ENCODE measurements around the gene FAM25A. TPM values are rescaled to one million over a fixed set of nuclear protein-coding genes. Genes with fewer than 3 reads are reported as not detected.
"Not testable (repeated sequence)": the region's sequence is repeated elsewhere in the genome, so short reads cannot be mapped to it uniquely, and the experiment has no call there.

FAM25A gene
- total RNA-seq, 4 donors from 2014 or later = 178 to 699 (median 512) TPM

DNA sequence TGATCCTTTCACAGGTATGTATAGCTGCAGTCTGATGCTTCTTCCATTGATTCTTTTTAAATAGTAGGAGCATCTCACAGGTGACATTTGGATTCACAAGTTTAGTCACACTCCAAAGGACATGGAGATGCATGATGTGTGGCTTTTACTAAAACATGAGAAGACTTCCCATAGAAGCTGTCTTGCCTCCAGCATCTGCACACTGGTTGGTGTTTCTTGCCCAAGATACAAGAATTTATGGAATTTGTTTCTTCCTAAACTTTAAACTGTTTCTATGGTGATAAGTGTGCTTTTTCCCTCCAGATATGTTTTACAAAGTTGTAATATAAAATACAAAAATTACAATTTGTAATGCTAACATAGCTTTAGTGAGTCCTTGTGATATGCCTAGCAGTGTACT lies 27.6 kb upstream of the FAM25A start:
- TF ChIP-seq, protein P1, sequence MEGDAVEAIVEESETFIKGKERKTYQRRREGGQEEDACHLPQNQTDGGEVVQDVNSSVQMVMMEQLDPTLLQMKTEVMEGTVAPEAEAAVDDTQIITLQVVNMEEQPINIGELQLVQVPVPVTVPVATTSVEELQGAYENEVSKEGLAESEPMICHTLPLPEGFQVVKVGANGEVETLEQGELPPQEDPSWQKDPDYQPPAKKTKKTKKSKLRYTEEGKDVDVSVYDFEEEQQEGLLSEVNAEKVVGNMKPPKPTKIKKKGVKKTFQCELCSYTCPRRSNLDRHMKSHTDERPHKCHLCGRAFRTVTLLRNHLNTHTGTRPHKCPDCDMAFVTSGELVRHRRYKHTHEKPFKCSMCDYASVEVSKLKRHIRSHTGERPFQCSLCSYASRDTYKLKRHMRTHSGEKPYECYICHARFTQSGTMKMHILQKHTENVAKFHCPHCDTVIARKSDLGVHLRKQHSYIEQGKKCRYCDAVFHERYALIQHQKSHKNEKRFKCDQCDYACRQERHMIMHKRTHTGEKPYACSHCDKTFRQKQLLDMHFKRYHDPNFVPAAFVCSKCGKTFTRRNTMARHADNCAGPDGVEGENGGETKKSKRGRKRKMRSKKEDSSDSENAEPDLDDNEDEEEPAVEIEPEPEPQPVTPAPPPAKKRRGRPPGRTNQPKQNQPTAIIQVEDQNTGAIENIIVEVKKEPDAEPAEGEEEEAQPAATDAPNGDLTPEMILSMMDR (IDR thresholded peaks at IDR 0.05) = no peak
- no peak for TF ChIP-seq POLR2AphosphoS5 (IDR thresholded peaks at IDR 0.05)
- TF ChIP-seq EP300 (IDR thresholded peaks at IDR 0.05) = no peak
- TF ChIP-seq POLR2A (IDR thresholded peaks at IDR 0.05) = no peak
- Histone ChIP-seq H3K4me3 (no peak overlapping the region), H3K27ac (no peak overlapping the region), H3K4me1 (peaks cover 8% of the 10 kb centered on the region), H3K27me3 (no peaks in the 10 kb centered on the region), H3K9me3 (no peaks in the 10 kb centered on the region), H3K36me3 (no peaks in the 10 kb centered on the region)
- DNase-seq (ENCODE audit: low spot score in 2 of 2) = no peak

DNA sequence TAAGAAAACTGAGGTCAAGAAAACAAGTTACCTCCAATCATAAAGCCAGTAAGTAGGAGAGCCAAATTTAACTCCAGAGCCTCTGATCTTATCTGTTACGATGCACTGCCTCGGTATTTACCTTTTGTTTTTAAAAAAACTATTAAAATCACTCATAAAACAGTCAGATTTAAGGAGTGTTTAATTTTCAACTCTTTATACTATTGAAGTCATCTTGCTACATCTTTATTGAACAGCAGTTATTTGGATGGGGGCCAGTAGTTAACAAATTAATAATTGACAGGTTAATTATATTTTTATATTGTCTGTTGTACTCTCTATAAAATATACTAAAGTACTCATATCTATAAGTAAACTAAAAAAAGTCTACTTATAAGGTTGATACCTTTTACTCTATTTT lies 27.2 kb upstream of the FAM25A start:
- Histone ChIP-seq H3K4me1 (peaks cover 8% of the 10 kb centered on the region), H3K27me3 (no peaks in the 10 kb centered on the region), H3K4me3 (no peak overlapping the region), H3K27ac (no peak overlapping the region), H3K36me3 (no peaks in the 10 kb centered on the region), H3K9me3 (no peaks in the 10 kb centered on the region)
- no peak for DNase-seq (ENCODE audit: low spot score in 2 of 2)
- WGBS = 67% methylated on average over 2 of the region's 2 CpGs
- TF ChIP-seq POLR2A (IDR thresholded peaks at IDR 0.05) = no peak
- TF ChIP-seq POLR2AphosphoS5 (IDR thresholded peaks at IDR 0.05) = no peak
- TF ChIP-seq, protein P1 (IDR thresholded peaks at IDR 0.05) = no peak
- TF ChIP-seq EP300 (IDR thresholded peaks at IDR 0.05) = no peak

DNA sequence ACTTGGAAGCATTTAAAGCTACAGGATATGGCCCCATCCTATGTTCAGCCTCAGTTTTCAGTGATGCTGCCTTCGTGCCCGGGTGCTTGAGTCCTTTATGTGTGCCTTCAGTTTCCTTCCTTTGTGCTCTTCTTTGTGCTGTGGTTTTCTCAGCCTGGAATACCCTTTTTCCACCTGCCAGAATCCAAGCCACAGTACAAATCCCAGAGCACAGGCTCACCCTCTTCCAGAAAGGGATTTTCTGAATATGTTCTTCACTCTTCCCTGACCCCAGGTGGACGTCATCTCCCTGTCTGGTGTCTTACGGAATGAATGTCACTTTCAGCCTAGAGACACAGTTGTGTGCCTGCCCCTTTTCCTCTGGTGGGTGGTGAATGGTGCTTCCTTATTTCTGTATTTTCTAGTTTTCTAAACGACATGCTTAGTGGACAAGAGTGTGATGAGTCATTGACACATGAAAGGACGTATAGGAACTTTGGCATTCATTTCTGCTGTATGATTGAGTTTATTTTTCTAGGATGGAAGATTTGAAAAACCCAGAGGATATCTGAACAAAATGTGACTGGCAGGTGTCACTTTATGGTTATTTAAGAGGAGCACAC lies 20.2 kb upstream of the FAM25A start:
- H3K27me3 ChIP-seq; H3K4me3 ChIP-seq; H3K27ac ChIP-seq; H3K36me3 ChIP-seq; H3K4me1 ChIP-seq; H3K9me3 ChIP-seq; DNase-seq (ENCODE audit: low spot score in 2 of 2): not testable (repeated sequence)
- 67% methylated on average over 6 of the region's 6 CpGs for WGBS

DNA sequence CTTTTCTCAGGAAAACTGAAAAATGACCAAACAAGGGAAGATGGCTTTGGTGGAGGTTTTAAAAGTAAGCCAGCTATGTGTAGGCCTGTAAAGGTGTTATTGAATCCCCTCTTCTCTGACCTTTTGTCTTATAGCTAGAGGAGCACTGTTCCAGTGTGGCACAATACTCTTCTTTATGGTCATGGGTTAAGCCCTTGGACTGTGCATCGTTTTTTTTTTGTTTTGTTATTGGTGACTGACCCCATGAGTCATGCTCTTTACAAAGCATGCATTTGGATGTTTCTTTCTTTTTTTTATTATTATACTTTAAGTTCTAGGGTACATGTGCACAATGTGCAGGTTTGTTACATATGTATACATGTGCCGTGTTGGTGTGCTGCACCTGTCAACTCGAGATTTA lies 19.6 kb upstream of the FAM25A start:
- H3K4me3 ChIP-seq = no peak overlapping the region
- no peak overlapping the region for H3K27ac ChIP-seq
- H3K36me3 ChIP-seq = peaks cover 2% of the 10 kb centered on the region
- H3K4me1 ChIP-seq = no peaks in the 10 kb centered on the region
- DNase-seq (ENCODE audit: low spot score in 2 of 2) = no peak
- 82% methylated on average over 3 of the region's 3 CpGs for WGBS
- TF ChIP-seq POLR2AphosphoS5 (IDR thresholded peaks at IDR 0.05) = no peak
- H3K27me3 ChIP-seq = no peaks in the 10 kb centered on the region
- H3K9me3 ChIP-seq = no peaks in the 10 kb centered on the region

DNA sequence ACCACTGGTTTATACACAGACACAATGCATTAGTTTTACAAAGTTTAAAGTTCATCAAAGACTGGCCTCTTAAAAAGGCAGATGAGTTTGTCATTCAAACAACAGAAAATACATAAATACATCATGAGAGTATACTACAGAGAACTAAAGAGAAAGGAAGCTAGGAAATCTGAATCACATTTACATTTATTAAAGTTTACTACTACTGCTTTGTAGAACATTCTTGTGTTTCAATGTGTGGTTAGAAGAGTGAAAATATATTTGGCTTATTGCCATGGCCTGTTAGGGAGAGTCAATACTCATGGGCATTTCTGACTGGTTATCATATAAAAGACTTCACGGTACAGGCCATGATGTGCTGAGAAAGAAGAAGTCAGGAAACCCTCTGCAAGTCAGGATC lies 13.0 kb upstream of the FAM25A start:
- not testable (repeated sequence) for DNase-seq (ENCODE audit: low spot score in 2 of 2); H3K4me1 ChIP-seq; H3K9me3 ChIP-seq; H3K27ac ChIP-seq; H3K36me3 ChIP-seq; H3K27me3 ChIP-seq; H3K4me3 ChIP-seq
- WGBS = 57% methylated on average over 1 of the region's 1 CpG

DNA sequence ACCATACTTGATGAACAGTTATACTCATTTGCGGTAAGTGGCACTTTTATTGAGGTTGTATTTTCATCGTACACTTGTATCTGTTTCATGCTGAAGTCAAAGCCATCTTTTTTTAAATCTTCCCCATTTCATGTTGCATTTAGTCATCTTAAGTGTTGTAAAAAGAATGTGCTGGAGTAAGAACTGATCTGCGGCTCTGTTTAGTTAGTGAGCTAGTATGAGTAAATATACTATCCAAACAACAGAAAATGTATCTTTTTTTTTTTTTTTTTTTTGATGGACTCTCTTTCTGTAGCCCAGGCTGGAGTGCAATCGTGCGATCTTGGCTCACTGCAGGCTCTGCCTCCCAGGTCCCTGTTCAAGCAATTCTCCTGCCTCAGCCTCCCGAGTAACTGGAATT lies 12.4 kb upstream of the FAM25A start:
- not testable (repeated sequence) for H3K27ac ChIP-seq; H3K4me3 ChIP-seq; H3K9me3 ChIP-seq; H3K4me1 ChIP-seq; H3K36me3 ChIP-seq; DNase-seq (ENCODE audit: low spot score in 2 of 2); H3K27me3 ChIP-seq
- WGBS = 86% methylated on average over 6 of the region's 6 CpGs

DNA sequence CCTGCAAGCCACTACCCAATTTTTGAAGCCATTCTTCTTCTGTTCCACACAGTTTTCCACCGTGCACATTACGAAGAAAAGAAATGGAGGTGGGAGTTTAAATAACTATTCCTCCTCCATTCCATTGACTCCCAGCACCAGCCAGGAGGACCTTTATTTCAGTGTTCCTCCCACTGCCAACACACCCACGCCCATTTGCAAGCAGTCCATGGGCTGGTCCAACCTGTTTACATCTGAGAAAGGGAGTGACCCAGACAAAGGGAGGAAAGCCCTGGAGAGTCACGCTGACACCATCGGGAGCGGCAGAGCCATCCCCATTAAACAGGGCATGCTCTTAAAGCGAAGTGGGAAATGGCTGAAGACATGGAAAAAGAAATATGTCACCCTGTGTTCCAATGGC lies 11.8 kb upstream of the FAM25A start:
- H3K4me1 ChIP-seq; H3K27ac ChIP-seq; H3K9me3 ChIP-seq; H3K27me3 ChIP-seq; H3K36me3 ChIP-seq; DNase-seq (ENCODE audit: low spot score in 2 of 2); H3K4me3 ChIP-seq: not testable (repeated sequence)
- WGBS = 60% methylated on average over 6 of the region's 7 CpGs

DNA sequence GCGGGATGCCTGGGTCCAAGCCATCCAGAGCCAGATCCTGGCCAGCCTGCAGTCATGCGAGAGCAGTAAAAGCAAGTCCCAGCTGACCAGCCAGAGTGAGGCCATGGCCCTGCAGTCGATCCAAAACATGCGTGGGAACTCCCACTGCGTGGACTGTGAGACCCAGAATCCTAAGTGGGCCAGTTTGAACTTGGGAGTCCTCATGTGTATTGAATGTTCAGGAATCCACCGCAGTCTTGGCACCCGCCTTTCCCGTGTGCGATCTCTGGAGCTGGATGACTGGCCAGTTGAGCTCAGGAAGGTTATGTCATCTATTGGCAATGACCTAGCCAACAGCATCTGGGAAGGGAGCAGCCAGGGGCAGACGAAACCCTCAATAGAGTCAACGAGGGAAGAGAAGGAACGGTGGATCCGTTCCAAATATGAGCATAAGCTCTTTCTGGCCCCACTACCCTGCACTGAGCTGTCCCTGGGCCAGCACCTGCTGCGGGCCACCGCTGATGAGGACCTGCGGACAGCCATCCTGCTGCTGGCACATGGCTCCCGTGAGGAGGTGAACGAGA lies 10.9 kb upstream of the FAM25A start:
- H3K4me3 ChIP-seq; H3K27ac ChIP-seq; H3K27me3 ChIP-seq; DNase-seq (ENCODE audit: low spot score in 2 of 2); H3K9me3 ChIP-seq; H3K4me1 ChIP-seq; H3K36me3 ChIP-seq: not testable (repeated sequence)
- WGBS = 100% methylated on average over 8 of the region's 18 CpGs

DNA sequence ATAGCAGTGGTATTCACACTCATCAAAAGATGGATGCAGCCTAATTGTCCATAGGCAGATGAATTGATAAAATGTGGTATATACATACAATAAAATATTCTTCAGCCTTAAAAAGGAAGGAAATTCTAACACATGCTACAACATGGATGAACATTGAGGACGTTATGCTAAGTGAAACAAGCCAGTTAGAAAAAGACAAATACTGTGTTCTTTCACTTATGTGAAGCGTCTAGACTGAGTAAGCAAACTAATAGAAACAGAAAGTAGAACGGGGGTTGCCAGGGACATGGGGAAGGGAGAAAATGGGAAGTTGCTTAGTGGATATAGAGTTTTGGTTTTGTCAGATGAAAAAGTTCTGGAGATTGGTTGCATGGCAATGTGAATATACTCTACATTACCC lies 6.6 kb upstream of the FAM25A start:
- not testable (repeated sequence) for DNase-seq (ENCODE audit: low spot score in 2 of 2)
- WGBS = 67% methylated on average over 3 of the region's 3 CpGs

DNA sequence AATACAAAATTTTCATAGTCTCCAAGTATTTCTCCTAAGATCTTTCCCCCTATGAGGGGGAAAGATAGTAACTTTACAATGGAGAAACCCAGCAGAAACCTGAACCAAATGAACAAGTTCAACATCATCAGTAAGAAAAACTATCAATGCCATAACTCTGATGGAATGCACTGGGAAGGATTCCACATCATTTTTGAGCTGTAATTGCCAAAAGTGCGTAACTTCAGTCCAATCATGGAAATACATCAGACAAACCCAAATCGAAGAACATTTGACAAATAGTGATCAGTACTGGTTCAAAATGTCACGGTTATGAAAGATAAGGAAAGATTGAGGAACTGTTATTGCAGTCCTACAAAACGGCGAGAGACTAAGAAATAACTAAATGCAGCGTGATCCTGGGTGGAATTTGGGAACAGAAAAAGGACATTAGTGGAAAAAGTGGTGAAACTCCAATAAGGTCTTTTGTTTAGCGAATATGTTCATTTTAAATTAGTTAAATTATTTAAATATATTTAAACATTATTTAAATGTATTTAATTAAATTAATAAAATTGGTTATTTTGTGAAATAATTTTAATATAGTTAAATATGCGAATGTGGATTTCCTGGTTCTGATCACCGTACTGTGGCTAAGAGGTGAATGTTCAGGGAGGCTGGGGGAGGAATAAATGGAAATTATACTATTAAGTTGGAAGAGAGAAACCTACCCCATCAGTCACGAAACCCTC lies 4.9 kb upstream of the FAM25A start:
- not testable (repeated sequence) for H3K4me3 ChIP-seq; DNase-seq (ENCODE audit: low spot score in 2 of 2); H3K27ac ChIP-seq; H3K36me3 ChIP-seq; H3K4me1 ChIP-seq; H3K27me3 ChIP-seq; H3K9me3 ChIP-seq
- 81% methylated on average over 10 of the region's 10 CpGs for WGBS

More for the DNA sequence above, 6.6 kb upstream of the FAM25A start:
- not testable (repeated sequence) for H3K36me3 ChIP-seq, H3K4me1 ChIP-seq, H3K4me3 ChIP-seq, H3K9me3 ChIP-seq, H3K27me3 ChIP-seq, H3K27ac ChIP-seq

DNA sequence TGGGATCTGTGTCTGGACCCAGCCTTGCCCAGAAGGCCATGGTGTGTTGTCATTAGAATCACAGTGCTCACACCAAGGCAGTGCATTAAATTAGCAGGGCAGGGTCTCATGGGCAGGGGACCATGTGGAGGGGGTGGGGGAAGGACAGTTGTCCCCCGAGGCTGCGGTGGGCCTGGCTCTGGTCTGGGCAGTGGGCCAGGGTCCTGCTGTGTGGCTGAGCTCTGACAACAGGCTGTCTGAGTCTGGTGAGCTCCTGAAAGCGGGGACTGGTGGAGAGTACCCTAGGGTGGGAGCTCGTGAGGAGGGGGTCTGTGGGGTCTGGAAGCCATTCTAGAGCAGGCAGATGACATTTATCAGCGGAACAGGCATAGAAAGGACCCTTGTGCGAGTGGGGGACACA lies 2.0 kb upstream of the FAM25A start:
- not testable (repeated sequence) for DNase-seq (ENCODE audit: low spot score in 2 of 2); H3K36me3 ChIP-seq; H3K9me3 ChIP-seq; H3K4me1 ChIP-seq; H3K4me3 ChIP-seq; H3K27ac ChIP-seq; H3K27me3 ChIP-seq
- WGBS = 65% methylated on average over 6 of the region's 6 CpGs

DNA sequence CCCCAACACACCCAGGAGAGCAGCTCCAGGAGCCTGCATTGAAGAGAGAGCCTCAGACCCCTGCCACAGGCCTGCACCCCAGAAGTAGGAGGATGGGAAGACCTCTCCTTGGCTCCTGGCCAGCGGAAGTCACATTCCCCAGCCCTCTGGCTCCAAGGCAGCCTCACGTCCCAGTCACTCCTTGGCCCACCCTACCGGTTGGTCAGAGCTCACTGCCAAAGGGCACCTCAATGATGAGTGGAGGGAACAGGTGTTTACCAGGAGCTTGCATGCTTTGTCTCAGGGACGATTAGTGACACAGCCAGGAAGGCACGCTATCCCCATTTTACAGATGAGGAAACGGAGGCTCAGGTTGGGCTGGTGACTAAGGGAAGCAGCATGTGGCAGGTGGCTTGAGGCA lies 1.0 kb upstream of the FAM25A start:
- 100% methylated on average over 2 of the region's 6 CpGs for WGBS
- not testable (repeated sequence) for H3K27ac ChIP-seq; H3K4me3 ChIP-seq; DNase-seq (ENCODE audit: low spot score in 2 of 2); H3K9me3 ChIP-seq; H3K36me3 ChIP-seq; H3K4me1 ChIP-seq; H3K27me3 ChIP-seq

All from suprapubic skin (tissue), 4 donors.